Stimulated activated CD4-positive, alpha-beta T cell treated with anti-CD3 and anti-CD28 coated beads, Interleukin-12 subunit alpha, Interleukin-12 subunit beta, amount 100 ng/mL, for 24 hours (primary cell): Measurements from ENCODE around the gene PEX19.

Source experiments
- DNase-seq, 2 experiments: peaks; one replicate each; pipeline ENCODE4 v3.0.0-alpha.2; 2020; ENCODE audit warnings: low read depth in 2 of 2

Gene PEX19

DNA sequence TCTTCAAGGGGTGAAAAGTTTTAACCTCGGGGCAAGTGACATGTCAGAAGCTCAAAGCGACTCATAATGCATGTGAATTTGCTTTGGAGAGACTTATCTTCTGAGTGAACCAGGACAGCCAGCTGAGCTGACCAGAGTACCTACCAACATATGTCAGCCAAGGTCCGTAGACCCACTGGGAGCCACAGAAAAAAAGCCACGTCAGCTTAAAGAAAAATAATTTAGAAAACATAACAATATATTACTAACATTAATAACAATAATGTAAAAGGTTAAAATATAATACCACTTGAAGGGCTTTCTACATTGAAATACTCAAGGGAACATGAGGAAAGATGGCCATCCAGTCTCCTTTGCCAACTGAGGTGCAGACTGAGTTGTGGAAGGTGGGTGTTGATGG lies 6.9 kb downstream of the PEX19 start:
- no peak for DNase-seq

GRCh38 chr1:160277330-160277729 lies 7.6 kb downstream of the PEX19 start:
- no peak for DNase-seq

DNA sequence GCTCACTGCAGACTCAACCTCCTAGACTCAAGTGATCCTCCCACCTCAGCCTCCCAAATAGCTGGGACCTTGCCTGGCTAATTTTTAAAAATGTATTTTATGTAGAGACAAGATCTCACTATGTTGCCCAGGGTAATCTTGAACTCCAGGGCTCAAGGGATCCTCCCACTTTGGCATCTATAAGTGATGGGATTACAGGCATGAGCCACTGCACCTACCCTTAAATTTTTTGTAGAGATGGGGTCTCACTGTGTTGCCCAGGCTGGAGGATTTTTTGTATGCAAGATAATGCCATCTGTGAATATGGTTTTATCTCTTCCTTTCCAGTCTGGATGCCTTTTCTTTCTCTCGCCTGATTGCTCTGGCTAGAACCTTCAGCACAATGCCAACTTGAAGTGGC lies 13.9 kb downstream of the PEX19 start:
- no peak for DNase-seq

DNA sequence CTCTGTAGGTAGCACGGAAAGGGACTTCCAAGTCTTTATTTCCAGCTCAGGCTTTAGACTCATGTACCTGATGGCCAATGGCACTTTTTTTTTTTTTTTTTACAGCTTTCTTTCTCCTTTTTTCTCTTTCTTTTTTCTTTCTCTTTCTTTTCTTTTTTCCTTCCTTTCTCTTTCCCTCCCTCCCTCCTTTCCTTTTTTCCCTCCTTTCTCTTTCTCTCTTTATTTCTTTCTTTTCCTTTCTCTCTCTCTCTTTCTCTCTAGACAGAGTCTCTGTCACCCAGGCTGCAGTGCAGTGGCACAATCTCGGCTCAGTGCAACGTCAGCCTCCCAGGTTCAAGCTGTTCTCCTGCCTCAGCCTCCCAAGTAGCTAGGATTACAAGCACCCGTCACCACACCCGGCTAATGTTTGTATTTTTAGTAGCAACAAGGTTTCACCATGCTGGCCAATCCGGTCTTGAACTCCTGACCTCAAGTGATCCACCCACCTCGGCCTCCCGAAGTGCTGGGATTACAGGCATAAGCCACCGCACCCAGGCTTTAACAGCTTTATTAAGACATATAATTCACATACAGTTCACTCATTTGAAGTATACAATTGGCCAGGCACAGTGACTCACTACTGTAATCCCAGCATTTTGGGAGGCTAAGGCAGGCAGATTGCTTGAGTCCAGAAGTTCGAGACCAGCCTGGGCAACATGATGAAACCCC lies 17.5 kb downstream of the PEX19 start:
- no peak for DNase-seq

- DNase-seq, result no peak
Measured at GRCh38 chr1:160264795-160265307, 20.1 kb downstream of the PEX19 start.

GRCh38 chr1:160261893-160262794 lies 22.8 kb downstream of the PEX19 start, which contains the start of gene DCAF8:
TSS of gene DCAF8 (minus strand) at chr1:160262549. CDS start at chr1:160244008, 18,541 bp downstream.
- DNase-seq, result peak; percentile 95 to 98

DNA sequence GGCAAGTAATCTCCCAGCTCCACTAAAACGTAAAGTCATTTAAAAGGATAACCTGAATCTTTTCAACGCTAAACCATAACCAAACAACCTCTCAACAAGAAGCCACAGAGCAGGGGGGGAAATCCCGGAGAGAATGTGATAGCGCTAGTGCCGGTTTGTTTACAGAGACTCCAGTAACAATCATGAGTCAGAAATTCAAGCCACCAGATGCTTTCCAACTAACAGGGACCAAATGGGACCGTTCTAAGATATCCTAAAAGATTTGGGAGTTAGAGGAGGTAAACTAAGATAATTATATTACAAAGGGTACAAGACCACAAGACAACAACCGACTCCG lies 23.4 kb downstream of the PEX19 start:
- DNase-seq, result peak; percentile 51 to 64

DNA sequence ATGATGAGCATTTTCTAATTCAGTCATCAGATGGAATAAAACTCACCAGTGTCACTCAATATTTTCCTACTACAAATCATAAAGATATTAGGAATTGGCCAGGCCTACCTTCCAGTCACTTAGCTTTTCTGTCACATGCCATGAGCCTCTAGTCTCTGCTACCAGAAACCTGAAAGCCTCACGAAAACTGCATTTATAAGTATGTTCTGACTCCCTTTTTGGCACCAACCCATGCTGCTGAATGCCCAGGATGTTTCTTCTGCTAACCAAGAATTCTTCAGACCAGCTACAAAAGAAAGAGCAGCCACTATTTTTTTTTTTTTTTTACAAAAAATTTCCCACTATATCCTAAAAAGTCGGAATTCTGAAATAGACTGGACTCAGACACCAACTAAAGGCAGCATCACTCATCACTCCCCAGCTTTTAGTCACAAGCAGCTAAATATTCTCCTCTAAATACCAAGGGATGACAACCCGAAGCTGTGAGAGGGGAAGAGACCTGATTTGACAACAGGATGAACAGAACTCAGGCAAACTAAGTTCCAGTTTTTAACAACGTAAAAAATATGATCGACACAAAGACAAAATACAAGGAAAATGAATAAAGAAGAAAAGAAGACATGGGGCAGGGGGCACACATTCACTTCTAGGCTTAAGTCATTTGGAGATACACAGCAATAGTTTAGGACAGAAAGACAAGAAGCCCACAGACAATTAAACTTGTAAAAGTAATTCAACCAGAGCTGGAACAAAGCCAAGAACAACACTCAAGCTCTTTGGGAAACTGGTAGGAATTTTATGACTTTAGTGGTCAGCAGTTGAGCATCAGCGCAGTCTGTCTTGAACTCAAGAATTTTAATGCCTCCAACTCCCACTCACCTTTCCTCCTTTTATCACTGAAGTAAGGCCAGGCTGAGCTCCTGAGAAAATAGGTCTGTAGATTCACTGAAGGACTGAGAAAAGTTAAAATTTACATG lies 24.2 kb downstream of the PEX19 start:
- DNase-seq, result no peak

DNA sequence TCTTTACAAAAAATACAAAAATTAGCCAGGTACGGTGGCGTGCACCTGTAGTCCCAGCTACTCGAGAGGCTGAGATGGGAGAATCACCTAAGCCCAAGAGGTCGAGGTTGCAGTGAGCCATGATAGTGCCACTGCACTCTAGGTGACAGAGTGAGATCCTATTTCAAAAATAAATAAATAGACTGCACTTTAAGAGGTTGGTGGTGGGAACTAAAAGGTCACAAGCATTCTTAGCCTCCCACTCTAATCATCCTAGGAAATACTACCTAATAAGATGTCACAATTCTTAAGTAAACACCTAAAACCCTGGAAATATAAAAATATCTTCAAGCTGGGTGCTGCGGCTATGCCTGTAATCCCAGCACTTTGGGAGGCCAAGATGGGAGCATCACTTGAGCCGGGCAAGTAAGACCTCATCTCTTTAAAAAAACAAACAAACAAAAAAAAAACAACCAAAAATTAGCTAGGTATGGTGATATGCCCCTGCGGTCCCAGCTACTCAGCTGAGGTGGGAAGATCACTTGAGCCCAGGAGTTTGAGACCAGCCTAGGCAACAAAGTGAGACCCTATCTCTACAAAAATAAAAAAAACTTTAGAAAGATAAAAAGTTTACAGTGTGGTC lies 26.6 kb downstream of the PEX19 start:
- no peak for DNase-seq

GRCh38 chr1:160257411-160258015 lies 27.4 kb downstream of the PEX19 start:
- DNase-seq, result no peak

DNA sequence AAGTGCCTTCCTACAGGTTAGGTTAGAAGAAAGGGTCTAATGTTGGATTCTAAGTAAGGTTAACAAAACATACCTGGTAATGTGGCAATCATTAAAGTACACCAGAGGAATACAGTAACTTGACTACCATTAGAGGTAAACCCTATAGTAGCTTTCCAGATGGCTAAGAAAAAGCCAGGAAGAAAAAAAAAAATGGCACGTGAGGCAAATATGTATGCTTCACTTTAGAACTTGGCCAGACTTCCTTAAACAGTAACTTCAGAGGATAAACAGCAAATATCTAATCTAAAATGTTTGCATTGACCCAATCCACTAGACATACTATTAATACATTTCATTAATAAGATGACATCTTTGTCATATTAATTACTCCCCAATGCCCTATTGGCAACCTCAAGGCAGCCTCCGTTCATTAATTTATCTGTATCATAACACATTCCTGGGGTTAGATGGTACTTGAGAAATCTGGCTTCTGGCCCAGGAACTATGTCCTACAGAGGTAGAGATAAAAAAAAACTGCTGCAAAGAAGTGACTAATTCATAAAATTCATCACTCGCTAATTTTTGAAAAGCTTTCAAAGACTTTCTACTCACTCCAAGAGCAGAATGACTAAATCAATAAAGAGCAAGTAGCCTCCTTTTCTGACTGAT lies 28.4 kb downstream of the PEX19 start:
- no peak for DNase-seq

DNA sequence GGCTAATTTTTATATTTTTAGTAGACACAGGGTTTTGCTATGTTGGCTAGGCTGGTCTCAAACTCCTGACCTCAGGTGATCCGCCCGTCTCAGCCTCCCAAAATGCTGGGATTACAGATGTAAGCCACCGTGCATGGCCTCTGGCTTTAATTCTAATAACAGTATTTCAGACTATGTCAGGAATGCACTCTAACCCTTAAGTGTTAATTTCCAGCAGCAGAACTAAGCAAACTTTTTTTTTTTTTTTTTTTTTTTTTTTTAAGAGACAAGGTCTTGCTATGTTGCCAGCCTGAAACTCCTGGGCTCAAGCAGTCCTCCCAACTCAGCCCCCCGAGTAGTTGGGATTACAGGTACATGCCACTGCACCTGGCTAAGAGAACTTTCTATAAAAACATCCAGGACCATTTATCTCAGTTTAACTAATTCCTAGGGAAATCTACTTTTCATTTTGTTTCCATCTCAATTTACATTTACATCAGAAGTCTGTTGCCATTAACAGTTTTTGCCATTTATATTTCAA lies 29.1 kb downstream of the PEX19 start:
- no peak for DNase-seq

- peak in 1 of 2 experiments; percentile 19 for DNase-seq
Measured at GRCh38 chr1:160251687-160252526, 33.0 kb downstream of the PEX19 start.

- no peak for DNase-seq
Measured at GRCh38 chr1:160251011-160251410, 33.9 kb downstream of the PEX19 start.

DNA sequence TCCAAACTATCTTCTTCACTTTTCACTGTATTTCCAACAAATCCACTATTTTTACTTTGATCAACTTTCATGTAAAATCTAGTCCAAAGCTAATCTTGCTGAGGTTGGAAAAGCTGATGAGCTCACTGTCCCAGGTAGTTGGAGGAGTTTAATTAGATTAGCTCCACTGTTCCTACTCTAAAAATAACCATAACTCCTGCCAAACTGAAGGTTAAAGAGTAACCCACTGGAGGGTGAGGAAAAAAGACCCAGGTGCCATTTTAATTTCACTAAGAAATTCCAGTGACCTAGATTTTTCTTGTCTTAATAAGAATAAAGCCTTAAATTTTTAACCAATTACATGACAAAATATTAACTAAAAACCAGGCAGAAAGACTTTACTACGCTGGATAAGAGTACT lies 37.9 kb downstream of the PEX19 start:
- DNase-seq, result no peak

- DNase-seq, result no peak
Measured at GRCh38 chr1:160245434-160245833, 39.5 kb downstream of the PEX19 start.

GRCh38 chr1:160244209-160244608 lies 40.7 kb downstream of the PEX19 start:
- no peak for DNase-seq

DNA sequence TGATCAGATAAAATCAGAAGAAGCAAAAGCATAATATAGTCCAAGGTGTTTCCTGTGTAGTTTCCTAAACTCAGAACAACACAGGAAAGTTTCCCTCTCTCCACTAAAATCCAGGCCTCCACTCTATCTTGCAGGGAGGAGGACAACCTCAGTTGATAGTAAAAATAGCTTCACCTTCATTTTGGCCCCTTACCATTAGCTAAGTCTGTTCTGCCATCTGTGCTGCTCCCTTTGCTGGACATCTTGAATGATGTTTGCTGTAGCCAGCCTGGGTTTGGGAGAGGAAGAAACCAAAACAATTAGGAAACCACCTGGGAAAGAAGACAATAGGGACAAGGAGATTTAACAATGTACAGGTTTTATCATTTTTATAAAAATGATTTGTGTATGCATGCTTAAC lies 41.2 kb downstream of the PEX19 start:
- no peak for DNase-seq
